ENCODE data around the gene GATAD2A. TPM values are rescaled to one million over a fixed set of nuclear protein-coding genes. Genes with fewer than 3 reads are reported as not detected.

GATAD2A gene
- total and polyA plus RNA-seq, 2 of the 13 experiments (the other 11 are each of a cell fraction or from before 2014, with no cell fraction given) = 16.8 to 28.6 TPM

DNA sequence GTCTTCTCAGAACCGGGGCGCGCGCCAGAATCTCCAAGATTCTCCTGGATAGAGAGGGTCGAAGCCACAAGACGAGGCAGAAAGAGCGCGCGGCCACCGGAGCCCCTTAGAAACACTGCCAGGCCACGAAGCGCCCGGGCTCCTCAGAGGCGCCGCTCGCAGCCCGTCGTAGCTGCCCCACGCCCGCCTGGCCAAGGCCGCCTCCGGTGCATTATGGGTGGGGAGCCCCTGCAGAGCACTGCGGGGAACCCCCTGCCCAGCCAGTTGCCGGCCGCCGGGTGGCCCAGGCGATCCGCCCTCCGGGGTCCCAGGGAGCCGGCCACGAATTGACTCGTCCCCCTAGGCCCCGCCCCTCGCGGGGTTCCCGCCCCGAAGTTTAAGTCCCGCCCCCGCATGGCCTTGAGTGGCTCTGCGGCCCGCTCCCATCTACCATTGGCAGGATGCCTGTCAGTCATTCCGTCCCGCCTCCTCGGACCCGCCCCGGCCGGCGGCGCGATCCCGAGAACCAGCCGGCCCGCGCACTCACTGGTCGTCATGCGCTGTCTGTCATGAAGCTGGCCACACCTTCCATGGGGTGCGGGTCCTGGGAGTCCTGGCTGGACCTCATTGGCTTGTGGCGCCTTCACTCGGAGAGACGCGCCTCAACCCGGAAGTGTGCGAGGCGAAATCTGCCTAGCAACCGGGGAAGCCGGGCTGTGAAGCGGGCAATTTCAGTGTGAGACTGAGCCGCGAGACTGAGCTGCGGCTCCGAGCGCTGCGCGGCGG, 20.2 kb upstream of the GATAD2A start (continued):
- TF ChIP-seq ZKSCAN1 (IDR thresholded peaks at IDR 0.05; ENCODE audit: low read length) (no peak), PCBP1 (IDR thresholded peaks at IDR 0.05; ENCODE audit: borderline replicate concordance, low read depth, low read length) (peak; percentile 98), ISL2 (CRISPR knock-in tag; IDR thresholded peaks at IDR 0.05) (0 out of 2 replicates have a peak, but pooled peaks have one; percentile 42), ATF3 (CRISPR knock-in tag; IDR thresholded peaks at IDR 0.05) (no peak), ATM (IDR thresholded peaks at IDR 0.05; ENCODE audit: borderline replicate concordance) (no peak), TCF7 (IDR thresholded peaks at IDR 0.05; ENCODE audit: low read depth) (no peak), IKZF4 (CRISPR knock-in tag; IDR thresholded peaks at IDR 0.05; ENCODE audit: borderline replicate concordance, low read depth, not compliant biosample characterization) (no peak), ZNF597 (CRISPR knock-in tag; IDR thresholded peaks at IDR 0.05) (no peak), PAXIP1 (CRISPR knock-in tag; conservative IDR thresholded peaks at IDR 0.05) (0 out of 2 replicates have a peak, but pooled peaks have one; percentile 17), NKX3-1 (CRISPR knock-in tag; IDR thresholded peaks at IDR 0.05) (no peak), KDM6A (CRISPR knock-in tag; IDR thresholded peaks at IDR 0.05; ENCODE audit: low read depth) (no peak), NBN (conservative IDR thresholded peaks at IDR 0.05) (no peak), STAT5B (CRISPR knock-in tag; IDR thresholded peaks at IDR 0.05) (no peak), TSC22D2 (CRISPR knock-in tag; IDR thresholded peaks at IDR 0.05; ENCODE audit: borderline replicate concordance) (no peak; the same call in 1 of the 2 replicates)
- TF ChIP-seq, protein P1, sequence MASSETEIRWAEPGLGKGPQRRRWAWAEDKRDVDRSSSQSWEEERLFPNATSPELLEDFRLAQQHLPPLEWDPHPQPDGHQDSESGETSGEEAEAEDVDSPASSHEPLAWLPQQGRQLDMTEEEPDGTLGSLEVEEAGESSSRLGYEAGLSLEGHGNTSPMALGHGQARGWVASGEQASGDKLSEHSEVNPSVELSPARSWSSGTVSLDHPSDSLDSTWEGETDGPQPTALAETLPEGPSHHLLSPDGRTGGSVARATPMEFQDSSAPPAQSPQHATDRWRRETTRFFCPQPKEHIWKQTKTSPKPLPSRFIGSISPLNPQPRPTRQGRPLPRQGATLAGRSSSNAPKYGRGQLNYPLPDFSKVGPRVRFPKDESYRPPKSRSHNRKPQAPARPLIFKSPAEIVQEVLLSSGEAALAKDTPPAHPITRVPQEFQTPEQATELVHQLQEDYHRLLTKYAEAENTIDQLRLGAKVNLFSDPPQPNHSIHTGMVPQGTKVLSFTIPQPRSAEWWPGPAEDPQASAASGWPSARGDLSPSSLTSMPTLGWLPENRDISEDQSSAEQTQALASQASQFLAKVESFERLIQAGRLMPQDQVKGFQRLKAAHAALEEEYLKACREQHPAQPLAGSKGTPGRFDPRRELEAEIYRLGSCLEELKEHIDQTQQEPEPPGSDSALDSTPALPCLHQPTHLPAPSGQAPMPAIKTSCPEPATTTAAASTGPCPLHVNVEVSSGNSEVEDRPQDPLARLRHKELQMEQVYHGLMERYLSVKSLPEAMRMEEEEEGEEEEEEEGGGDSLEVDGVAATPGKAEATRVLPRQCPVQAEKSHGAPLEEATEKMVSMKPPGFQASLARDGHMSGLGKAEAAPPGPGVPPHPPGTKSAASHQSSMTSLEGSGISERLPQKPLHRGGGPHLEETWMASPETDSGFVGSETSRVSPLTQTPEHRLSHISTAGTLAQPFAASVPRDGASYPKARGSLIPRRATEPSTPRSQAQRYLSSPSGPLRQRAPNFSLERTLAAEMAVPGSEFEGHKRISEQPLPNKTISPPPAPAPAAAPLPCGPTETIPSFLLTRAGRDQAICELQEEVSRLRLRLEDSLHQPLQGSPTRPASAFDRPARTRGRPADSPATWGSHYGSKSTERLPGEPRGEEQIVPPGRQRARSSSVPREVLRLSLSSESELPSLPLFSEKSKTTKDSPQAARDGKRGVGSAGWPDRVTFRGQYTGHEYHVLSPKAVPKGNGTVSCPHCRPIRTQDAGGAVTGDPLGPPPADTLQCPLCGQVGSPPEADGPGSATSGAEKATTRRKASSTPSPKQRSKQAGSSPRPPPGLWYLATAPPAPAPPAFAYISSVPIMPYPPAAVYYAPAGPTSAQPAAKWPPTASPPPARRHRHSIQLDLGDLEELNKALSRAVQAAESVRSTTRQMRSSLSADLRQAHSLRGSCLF (CRISPR knock-in tag; IDR thresholded peaks at IDR 0.05; ENCODE audit: borderline replicate concordance) = no peak
- TF ChIP-seq, protein P2, sequence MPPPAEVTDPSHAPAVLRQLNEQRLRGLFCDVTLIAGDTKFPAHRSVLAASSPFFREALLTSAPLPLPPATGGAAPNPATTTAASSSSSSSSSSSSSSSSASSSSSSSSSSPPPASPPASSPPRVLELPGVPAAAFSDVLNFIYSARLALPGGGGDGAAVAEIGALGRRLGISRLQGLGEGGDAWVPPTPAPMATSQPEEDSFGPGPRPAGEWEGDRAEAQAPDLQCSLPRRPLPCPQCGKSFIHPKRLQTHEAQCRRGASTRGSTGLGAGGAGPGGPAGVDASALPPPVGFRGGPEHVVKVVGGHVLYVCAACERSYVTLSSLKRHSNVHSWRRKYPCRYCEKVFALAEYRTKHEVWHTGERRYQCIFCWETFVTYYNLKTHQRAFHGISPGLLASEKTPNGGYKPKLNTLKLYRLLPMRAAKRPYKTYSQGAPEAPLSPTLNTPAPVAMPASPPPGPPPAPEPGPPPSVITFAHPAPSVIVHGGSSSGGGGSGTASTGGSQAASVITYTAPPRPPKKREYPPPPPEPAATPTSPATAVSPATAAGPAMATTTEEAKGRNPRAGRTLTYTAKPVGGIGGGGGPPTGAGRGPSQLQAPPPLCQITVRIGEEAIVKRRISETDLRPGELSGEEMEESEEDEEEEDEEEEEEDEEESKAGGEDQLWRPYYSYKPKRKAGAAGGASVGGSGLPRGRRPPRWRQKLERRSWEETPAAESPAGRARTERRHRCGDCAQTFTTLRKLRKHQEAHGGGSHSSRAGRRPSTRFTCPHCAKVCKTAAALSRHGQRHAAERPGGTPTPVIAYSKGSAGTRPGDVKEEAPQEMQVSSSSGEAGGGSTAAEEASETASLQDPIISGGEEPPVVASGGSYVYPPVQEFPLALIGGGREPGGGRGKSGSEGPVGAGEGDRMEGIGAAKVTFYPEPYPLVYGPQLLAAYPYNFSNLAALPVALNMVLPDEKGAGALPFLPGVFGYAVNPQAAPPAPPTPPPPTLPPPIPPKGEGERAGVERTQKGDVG (CRISPR knock-in tag; IDR thresholded peaks at IDR 0.05; ENCODE audit: borderline replicate concordance) = peak; percentile 74; the same call in 1 of the 2 replicates
